ENCODE data around the gene GTF3C1.

- no peak for TF ChIP-seq EZH2phosphoT487 (IDR thresholded peaks at IDR 0.05; ENCODE audit: low read depth)
- no peak for TF ChIP-seq CTCF (IDR thresholded peaks at IDR 0.05; ENCODE audit: low read depth, low read length)
Measured at GRCh38 chr16:27514806-27515205, 34.9 kb downstream of the GTF3C1 start.

All from OCI-LY3 (cell line).